Neural cell (in vitro differentiated cells): ENCODE data around the gene KIF19.

Experiments used
- EP300 ChIP-seq: fragments of 450-650 bp; conservative IDR thresholded peaks from 2 replicates; pipeline ENCODE4 v1.6.1; 2014; ENCODE audit warnings: antibody characterized with exemption, mild to moderate bottlenecking, moderate library complexity; ENCODE audit not compliant: poor library complexity, severe bottlenecking
- EZH2 ChIP-seq: fragments of 200-600, 300-800 bp; shearing (Covaris generic), sonication (generic); IDR thresholded peaks from 2 replicates; pipeline ENCODE4 v1.6.1; 2014; ENCODE audit warnings: antibody characterized with exemption, low read length, borderline replicate concordance, mild to moderate bottlenecking; ENCODE audit not compliant: insufficient read depth, poor library complexity, severe bottlenecking
- MXI1 ChIP-seq: fragments of 450-650 bp; conservative IDR thresholded peaks from 2 replicates; pipeline ENCODE4 v1.6.1; 2014; ENCODE audit warnings: antibody characterized with exemption, mild to moderate bottlenecking; ENCODE audit not compliant: poor library complexity, severe bottlenecking
- POLR2AphosphoS5 ChIP-seq: IDR thresholded peaks from 2 replicates; pipeline ENCODE4 v1.6.1; 2012
- RAD21 ChIP-seq: fragments of 450-650 bp; conservative IDR thresholded peaks from 2 replicates; pipeline ENCODE4 v1.6.1; 2014; ENCODE audit warnings: antibody characterized with exemption, mild to moderate bottlenecking, moderate library complexity
- SMC3 ChIP-seq: fragments of 450-650 bp; conservative IDR thresholded peaks from 2 replicates; pipeline ENCODE4 v1.6.1; 2014; ENCODE audit warnings: antibody characterized with exemption, mild to moderate bottlenecking, moderate library complexity; ENCODE audit not compliant: poor library complexity
- TAF1 ChIP-seq: IDR thresholded peaks from 2 replicates; pipeline ENCODE4 v1.6.1; 2012; ENCODE audit warnings: low read depth
- TF ChIP-seq, protein P1 (sequence below): fragments of 450-650 bp; IDR thresholded peaks from 2 replicates; pipeline ENCODE4 v1.5.1; 2014; ENCODE audit warnings: antibody characterized with exemption, mild to moderate bottlenecking, moderate library complexity; ENCODE audit not compliant: poor library complexity, severe bottlenecking
- TF ChIP-seq, protein P2 (sequence below): IDR thresholded peaks from 2 replicates; pipeline ENCODE4 v1.6.1; 2012; ENCODE audit warnings: borderline replicate concordance

DNA sequence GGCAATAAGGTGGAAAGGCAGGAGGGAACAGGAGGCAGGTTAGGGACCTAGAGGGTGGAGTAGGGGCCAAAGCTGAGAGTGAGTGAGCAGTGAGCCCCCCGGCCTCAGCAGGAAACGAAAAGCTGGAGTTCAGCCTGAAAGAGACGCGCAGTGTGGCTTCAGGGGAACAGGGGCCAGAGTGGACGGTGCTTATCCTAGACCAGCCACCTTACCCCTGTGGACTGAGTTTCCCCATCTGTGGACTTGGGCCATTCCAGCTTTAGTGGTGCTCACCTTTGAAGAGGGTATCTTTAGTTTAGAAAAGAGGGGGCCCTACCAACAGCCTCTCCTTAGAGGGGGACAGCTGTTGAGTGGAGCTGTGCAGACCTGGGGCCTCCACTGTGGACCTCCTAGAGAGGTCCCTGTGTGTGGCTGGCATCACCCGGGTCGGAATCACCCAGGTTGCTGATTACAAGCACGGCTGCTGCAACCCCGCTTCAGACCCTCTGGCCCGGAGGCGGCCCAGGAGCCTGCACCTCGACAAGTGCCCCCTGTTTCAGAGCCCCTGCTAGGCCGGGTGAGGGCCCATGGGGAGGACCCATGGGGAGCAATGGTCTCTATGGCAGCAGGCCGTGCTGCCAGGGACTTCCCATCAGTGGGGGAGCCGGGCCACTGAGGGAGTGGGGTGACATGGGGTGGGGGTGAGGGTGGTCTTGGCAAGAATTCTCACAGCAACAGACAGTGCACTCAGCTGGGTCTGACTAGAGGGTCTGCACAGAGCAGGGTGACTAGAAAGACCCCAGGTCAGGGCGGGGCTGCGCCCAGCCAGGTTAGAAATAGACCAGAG is 43.9 kb downstream of the KIF19 start:
- TF ChIP-seq, protein P1, sequence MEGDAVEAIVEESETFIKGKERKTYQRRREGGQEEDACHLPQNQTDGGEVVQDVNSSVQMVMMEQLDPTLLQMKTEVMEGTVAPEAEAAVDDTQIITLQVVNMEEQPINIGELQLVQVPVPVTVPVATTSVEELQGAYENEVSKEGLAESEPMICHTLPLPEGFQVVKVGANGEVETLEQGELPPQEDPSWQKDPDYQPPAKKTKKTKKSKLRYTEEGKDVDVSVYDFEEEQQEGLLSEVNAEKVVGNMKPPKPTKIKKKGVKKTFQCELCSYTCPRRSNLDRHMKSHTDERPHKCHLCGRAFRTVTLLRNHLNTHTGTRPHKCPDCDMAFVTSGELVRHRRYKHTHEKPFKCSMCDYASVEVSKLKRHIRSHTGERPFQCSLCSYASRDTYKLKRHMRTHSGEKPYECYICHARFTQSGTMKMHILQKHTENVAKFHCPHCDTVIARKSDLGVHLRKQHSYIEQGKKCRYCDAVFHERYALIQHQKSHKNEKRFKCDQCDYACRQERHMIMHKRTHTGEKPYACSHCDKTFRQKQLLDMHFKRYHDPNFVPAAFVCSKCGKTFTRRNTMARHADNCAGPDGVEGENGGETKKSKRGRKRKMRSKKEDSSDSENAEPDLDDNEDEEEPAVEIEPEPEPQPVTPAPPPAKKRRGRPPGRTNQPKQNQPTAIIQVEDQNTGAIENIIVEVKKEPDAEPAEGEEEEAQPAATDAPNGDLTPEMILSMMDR = no peak
- no peak for TF ChIP-seq POLR2AphosphoS5
- TF ChIP-seq EZH2 = no peak
- no peak for TF ChIP-seq TAF1
- TF ChIP-seq EP300 = no peak
- TF ChIP-seq MXI1 = no peak
- TF ChIP-seq SMC3 = no peak
- TF ChIP-seq, protein P2, sequence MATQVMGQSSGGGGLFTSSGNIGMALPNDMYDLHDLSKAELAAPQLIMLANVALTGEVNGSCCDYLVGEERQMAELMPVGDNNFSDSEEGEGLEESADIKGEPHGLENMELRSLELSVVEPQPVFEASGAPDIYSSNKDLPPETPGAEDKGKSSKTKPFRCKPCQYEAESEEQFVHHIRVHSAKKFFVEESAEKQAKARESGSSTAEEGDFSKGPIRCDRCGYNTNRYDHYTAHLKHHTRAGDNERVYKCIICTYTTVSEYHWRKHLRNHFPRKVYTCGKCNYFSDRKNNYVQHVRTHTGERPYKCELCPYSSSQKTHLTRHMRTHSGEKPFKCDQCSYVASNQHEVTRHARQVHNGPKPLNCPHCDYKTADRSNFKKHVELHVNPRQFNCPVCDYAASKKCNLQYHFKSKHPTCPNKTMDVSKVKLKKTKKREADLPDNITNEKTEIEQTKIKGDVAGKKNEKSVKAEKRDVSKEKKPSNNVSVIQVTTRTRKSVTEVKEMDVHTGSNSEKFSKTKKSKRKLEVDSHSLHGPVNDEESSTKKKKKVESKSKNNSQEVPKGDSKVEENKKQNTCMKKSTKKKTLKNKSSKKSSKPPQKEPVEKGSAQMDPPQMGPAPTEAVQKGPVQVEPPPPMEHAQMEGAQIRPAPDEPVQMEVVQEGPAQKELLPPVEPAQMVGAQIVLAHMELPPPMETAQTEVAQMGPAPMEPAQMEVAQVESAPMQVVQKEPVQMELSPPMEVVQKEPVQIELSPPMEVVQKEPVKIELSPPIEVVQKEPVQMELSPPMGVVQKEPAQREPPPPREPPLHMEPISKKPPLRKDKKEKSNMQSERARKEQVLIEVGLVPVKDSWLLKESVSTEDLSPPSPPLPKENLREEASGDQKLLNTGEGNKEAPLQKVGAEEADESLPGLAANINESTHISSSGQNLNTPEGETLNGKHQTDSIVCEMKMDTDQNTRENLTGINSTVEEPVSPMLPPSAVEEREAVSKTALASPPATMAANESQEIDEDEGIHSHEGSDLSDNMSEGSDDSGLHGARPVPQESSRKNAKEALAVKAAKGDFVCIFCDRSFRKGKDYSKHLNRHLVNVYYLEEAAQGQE = no peak
- TF ChIP-seq RAD21 = no peak
